HG03045 (cell line): Measurements from ENCODE around the gene RASL12.

Source experiments
- ATAC-seq: cut with Tn5 transposase; IDR thresholded peaks from one replicate; pipeline ENCODE4 v1.9.1; 2021; ENCODE audit warnings: mild to moderate bottlenecking, moderate library complexity; ENCODE audit not compliant: unreplicated experiment

RASL12 gene

DNA sequence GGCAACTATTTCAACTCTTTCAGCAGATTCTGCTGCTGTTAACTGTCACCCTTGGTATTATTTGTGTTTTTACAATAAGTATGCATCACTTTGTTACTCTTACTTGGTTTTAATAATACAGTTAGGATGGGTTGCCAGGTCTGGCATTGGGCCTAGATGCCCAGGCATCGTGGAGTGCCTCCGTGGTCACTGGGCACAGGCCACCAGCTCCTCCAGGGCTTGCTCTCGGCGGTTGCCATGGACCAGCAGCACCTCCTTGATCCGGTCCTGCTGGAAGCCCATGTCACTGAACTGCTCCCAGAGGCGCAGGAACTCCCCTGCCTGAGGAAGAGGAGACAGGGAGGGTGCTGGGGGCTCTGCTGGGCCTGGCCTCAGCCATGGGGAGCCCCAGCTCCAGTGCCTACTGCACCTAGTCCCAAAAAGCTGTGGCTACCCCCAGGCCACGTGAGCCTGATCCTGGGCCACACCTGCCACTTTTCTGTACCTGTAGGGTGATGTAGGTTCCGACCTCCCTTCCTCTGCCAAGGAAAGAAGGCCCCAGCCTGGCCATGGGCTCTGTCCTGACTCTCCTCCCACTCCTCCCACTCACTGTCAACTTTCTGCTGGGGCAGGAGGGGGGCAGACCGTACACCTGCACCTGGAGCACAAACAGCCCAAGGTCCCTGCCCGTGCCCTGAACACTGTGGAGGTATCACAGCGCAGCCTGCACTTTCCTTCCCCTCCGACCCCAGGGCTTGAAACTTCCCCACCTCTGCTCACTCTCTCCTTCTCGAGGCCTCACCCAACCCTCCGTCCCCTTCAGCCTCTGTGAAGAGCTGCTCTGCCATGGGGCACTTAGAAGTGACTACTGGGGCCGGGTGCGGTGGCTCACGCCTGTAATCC lies 25.4 kb upstream of the RASL12 start:
- no peak for ATAC-seq

DNA sequence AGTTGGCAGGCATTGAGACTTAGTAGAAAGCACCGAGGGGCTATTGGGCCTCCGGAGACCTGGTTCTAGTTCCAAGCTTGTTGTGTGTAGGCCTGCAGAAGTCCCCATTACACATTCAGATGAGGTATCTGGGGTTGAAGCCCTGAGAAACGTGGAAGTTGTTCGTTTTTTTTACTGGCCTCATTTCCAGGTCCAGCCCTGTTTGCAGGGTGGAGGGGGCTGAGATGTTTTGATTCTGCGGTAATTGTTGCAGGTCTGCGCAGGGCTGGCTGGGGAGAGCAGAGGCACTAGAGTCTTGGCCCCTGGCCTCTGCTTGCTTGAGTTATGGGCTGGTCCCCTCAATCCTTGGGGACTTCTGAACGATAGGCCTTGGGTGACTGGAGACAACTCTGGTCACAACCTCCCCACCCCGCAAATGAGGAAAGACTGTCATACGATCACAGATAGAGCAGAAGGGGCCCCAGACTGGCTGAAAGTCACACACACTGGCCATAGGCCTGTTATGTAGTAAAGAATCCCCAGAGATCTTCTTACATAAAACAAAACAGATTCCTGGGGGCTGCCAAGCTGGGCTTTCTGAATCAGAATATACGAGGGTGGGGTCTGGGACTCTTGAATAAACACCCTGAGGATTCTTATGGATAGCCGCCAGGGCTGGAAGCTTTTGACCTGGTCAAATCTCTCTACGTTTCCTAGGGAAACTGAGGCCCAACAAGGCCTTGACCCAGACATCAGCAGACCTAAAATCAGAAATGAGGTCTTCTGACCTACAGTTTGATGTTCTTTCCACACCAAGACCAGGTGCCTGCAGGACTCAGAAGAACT lies 24.4 kb upstream of the RASL12 start:
- no peak for ATAC-seq

DNA sequence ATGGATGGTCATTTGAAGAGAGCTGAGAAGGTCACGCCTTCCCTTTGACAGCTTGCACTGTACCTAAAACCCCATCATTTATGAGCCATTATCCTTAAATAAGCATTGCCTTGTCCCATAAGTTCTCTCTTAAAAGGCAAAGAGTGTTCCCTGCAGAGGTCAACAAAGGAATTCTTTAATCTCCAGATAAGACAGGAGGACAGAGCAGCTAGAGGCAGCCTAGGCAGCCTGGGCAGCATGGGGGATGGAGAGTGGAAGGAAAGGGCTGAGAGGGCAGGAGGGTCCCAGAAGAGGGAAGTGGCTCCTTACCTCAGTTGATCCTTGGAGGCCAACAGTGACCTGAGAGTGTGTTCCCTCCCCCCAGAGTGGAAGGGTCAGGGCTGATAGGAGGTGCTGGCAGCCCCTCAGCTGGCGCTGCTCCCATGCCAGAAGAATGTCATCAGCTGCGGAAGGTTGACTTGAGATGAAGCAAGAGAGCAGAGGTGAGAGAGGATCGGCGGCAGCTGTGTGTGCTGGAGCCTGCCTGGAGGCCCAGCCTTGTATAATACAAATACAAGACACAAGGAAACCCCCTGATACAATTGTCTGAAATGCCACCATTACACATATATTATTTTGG lies 21.5 kb upstream of the RASL12 start:
- no peak for ATAC-seq

DNA sequence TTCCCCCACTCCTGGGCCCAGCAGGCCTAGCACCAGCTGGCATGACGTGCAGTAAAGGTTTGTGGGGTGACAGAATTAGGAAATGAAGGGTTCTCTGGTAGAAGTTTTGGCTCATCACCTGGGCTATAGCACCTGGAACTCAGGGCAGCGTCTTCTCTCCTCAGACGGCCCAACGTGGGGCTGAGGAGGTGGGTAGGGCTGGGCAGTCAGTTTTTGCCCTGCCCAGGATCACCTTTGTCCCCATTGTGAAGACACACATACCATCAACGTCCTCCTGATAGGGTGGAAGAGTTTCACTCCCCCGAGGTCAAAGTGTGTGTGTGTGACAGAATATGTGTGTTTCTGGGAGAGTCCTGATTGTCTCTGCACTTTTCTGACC lies 20.8 kb upstream of the RASL12 start:
- no peak for ATAC-seq

DNA sequence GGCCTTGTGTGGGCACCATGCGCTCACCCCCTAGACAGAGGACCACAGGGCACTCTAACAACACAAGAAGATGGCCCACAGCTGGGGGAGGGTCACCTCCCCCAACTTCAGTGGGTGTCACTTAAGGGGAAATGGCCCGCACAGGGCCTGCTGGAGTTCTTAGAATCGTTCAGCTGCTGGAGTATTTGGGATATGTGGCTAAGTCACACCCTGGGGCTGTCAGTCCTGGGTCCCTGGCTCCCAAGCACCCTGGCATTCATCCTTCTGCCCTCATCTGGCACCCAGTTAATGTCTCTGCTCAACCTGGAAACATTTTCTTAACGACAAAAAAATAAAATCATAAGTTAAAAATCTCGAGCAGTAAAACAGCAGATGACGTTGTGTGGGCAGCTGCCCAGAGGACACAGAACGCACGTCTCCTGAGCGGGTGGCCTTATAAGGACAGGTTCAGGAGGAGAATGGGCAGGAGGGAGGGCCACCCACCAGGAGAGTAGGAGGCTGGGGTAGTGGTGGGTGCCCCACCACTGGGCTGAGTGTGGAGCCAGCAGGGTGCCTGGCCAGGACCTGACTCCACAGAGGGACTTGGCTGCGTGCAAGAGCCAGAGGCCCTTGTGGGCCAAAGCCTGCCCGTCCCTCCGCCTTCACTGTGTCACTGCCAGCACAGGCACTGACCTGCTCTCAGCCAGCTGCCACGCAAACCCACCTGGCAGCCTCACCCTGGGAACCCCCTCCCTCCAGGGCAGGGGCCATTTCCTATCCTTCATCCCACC lies 20.3 kb upstream of the RASL12 start:
- ATAC-seq, result no peak

DNA sequence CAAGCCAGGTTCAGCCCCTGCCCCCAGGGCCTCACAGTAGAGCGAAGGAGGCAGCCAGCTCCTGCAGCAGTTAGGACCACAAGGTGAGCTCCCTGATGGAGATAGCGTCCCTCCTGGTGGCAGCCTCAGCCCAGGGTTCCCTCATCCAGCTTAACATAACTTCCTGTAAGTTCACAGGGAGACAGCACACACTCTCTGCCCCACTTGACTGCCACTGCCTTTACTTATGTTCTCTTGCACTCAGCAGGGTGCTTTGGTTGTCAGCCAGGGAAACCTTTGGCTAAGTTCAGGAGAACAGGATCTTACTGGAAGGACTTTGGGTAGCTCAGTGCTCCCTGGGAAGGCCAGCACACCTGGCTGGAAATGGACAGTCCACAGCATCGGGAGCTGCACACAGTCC lies 19.6 kb upstream of the RASL12 start:
- ATAC-seq, result no peak

DNA sequence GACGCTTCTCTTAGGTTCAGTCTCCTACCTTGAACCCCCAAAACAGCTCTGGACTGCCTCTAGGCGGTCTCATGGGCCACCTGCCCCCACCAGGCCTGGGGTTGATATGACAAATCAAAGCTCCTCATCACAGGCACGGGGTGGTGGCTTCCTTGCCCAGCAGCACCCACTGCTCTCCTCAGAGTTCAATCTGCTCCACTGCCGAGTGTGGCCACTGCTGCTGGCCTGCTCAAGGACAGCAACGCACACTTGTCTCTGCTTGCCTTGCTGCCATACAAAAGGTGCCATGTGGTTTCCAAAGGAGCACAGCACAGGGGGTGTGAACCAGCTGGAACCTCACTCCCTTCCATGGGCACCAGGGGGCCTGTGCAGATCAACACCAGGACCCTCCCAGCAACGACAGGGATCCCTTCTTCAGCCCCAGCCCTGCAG lies 18.9 kb upstream of the RASL12 start:
- no peak for ATAC-seq

DNA sequence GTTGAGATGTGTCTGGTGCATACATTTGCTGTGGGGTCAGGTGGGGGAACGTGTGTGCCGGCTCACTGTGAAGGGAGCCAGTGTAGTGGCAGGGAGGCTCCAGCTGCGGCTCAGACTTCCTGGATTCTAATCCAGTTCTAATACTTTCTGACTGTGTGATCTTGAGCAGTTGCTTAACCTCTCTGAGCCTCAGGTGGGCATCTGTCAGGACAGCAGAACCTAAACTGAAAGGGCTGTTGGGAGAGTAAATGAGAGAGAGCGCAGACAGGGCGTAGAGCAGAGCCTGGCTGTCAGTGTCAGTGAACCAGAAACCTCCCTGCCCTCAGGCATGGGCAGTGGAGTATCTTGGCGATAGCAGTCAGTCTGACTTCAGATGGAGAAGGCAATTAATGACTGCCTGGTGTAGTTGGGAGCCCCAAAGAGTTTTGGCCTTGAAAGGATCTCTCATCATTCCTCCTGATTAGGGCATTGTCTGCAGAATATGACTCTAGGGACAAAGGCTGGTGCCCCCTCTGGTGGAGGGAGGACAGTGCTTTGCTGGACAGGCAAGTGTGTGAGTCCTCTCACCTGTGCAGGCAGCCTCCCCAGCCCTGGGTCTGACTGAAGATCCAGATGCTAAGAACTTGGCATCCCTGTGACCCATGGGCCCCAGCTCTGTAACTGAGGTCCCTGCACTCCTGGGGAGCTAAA lies 18.3 kb upstream of the RASL12 start:
- ATAC-seq, result no peak

DNA sequence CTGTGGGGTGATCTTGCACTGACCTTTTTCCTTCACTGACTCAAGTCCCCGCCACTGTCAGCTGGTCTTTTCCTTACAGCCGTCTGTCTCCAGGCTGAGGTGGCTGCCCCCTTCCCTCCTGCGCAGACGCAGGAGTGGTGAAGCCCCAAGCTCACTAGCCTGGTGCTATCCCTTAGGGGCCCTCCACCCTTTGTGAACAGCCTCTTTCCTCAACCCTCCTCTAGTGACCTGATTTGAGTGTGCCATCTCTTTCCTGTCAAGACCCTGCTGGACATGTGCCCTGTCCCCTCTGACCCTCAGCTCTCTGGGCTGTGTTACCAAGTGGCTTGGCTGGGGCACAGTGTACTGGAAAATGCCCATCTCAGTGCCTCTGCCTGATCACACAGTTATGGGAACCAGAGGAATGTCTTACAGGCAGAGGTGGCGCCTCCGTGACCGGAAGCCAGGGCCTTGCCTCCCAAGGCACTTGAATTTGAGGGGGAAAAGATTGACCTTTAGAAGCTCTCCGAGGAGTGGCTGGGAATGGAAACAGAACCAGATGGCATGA lies 17.5 kb upstream of the RASL12 start:
- no peak for ATAC-seq

DNA sequence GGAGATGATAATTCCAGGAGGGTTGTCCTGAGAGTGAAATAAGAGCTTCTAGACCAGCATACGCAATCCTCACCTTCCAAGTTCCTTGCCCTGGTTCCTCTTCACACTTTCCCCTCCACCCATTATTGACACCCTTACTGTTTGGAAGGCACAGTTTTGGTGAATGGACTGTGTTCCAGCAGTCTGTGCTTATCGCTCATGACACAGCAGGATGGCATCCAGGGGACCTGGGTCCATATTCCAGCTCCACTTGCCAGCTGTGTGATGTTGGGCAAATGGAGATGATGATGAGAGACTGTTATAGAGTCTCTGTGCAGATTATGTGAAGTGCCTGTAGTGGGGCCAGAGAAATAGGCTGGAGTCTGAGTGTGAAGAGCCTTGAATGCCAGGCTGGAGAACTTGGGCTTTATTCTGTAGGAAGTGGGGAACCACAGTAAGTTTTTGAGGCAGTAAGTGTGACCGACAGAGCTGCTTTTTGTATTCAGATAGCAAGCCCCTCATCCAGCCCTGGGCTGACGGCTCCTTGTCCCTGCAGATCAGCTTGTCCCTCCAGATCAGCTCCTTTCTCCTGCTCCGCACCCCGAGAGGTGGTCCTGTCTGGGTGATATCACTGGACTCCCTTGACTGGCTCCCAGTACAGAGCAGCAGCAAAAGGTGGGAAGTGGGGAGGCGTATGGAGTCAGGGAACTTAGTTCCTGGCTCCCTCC lies 16.9 kb upstream of the RASL12 start:
- ATAC-seq, result no peak

DNA sequence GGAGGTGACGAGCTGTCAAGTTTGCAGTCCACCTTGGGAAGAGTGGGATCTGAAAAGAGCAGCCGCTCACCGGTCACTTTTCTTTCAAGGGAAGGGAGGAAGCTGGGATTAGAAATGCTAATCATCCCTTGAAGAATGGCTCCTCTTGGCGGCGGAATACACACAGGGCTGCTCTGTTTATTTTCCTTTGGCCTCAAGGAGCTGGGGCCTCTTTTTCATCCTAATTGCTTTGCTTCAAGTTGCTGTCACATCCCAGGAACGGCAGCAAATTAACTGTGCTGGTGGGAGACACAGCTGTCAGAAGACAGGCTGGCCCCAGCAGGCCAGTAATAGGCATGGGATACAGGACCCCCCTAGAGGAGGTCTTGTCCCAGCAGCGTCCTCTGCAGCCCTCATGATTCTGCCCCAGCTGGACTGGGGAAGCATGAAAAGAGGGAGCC lies 15.5 kb upstream of the RASL12 start:
- ATAC-seq, result no peak

DNA sequence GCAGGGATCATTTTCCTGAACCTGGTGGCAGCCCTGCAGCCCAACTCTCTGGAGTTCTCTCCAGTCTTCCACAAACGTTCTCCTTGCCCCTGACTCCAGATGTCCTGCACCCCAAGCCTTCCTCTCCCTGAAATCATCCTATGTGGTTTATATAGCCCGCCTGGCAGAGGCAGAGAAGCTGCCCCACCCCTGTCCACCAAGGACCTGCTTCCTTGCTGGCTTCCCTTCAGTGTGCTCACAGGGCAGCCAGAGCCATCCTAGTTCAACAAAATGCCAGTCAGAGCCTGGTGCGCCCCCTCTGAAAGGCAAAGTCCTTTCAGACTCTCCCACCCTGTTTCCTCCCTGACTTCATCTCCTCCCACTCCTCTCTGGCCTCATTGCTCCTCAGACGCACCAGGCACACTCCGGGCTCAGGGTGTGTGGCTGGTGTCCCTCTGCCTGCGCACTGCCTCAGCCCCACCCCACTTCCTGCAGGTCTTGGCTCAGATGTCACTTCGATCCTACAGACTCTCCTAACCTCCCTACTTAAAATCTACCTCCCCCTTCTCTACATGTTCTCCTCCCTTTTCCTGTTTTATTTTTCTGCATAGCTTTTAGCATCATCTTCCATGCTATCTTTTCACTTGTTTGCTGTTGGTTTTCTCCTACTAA lies 14.6 kb upstream of the RASL12 start:
- no peak for ATAC-seq

DNA sequence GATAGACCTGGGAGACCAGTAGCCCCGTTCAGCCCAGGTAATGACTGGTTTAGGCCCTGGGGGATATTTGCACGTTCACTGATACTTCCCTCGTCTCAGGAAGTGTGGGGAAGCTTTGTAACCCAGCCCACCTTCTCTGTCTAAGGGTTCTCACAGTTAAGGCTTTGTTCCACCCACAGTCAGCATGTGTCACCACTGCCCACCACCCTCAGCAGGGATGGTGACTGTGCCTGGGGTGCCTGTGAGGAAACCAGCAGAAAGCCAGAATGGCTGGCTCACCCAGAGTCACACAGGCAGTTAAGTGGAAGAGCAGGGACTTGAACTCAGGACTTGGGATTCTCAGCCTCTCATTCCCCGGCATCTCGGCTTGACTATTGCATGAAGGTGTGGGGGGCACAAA lies 14.0 kb upstream of the RASL12 start:
- no peak for ATAC-seq

DNA sequence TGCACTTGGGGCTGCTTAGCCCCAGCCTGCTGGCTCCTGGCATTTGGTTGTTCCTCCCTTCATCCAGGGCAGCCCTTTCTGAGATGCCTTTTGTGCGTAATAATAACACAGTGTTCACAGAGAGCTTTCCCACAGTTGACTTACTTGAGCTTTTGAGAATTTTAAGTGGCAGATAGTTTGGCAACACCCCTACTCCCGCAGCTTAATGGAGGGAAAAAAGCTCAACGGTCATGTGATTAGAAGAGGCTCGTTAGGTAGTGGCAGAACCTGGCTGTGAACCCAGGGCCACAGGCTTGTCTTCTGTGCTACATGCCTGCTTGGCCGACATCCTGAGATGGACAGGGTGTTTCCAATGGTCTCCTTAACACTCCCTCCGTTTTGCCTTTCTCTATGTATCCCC lies 13.5 kb upstream of the RASL12 start:
- ATAC-seq, result no peak

DNA sequence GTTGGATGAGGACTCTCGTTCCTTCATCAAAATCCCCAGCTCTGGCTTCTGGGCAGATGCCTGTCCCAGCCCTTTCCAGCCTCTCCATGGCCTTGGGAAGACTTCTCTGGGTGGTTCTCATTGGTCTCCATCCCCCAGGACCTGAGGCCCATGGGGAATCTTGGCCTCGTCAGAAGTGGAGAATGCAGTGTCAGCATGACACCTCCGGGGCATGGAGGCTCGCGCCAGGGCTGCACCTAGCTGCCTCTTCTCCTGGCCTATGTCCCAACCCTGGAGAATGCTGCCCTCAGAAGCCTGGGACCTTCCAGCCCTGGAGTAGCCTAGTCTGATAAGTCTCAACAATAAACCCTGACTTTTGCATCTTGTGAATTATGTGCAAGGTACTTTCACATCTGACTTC lies 11.8 kb upstream of the RASL12 start:
- no peak for ATAC-seq

DNA sequence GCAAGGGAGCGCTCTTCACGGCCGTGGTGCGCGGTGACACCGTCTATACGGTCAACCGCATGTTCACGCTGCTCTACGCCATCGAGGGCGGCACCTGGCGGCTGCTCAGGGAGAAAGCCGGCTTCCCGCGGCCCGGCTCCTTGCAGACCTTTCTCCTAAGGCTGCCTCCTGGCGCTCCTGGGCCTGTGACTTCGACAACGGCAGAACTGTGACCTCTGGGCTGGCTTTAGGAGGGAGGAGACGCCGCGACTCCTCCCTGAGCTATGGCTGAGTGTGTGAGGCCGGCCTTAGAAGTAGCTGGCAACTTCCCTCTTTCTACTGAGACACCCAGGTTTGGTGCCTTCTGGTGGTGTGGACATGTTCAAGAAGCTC lies 10.2 kb upstream of the RASL12 start:
- ATAC-seq, result no peak

DNA sequence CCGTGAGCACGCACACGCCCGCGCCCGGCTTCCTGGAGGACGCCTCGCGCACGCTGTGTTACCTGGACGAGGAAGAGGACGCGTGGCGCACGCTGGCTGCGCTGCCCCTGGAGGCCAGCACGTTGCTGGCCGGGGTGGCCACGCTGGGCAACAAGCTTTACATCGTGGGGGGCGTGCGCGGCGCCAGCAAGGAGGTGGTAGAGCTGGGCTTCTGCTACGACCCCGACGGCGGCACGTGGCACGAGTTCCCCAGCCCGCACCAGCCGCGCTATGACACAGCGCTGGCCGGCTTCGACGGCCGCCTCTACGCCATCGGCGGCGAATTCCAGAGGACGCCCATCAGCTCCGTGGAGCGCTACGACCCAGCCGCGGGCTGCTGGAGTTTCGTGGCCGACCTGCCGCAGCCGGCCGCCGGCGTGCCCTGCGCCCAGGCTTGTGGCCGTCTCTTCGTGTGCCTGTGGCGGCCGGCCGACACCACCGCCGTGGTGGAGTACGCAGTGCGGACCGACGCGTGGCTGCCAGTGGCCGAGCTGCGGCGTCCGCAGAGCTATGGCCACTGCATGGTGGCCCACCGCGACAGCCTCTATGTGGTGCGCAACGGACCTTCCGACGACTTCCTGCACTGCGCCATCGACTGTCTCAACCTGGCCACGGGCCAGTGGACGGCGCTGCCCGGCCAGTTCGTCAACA lies 9.6 kb upstream of the RASL12 start:
- ATAC-seq, result no peak

DNA sequence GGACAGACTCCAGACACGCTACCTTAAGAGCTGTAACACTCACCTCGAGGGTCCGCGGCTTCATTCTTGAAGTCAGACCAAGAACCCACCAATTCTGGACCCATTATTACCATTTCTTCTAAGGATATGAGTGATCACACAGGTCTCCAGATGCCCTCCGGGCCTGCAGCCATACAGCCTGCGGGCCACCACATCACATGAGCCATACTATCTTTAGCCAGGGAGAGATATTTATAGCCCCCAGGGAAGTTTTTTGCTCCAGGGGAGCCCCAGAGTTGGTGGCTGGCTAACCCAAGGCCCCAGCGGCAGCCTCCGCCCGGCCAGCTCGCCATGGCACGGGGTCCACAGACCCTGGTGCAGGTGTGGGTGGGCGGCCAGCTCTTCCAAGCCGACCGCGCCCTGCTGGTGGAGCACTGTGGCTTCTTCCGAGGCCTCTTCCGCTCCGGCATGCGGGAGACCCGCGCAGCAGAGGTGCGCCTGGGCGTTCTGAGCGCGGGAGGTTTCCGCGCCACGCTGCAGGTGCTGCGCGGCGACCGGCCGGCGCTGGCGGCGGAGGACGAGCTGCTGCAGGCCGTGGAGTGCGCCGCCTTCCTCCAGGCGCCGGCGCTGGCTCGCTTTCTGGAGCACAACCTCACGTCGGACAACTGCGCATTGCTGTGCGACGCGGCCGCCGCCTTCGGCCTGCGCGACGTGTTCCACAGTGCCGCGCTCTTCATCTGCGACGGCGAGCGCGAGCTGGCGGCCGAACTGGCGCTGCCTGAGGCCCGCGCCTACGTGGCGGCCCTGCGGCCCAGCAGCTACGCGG lies 8.9 kb upstream of the RASL12 start, which contains the start of gene KBTBD13:
Gene KBTBD13, plus strand, starts transcription at position 261 of the 805 bp plus-strand sequence. Its CDS starts 70 bp downstream, at position 331.
- no peak for ATAC-seq
